ENCODE data around the gene PAEP.
A peak's percentile ranks its signal among the peaks of the same experiment; 100 is the strongest.

PAEP gene

DNA sequence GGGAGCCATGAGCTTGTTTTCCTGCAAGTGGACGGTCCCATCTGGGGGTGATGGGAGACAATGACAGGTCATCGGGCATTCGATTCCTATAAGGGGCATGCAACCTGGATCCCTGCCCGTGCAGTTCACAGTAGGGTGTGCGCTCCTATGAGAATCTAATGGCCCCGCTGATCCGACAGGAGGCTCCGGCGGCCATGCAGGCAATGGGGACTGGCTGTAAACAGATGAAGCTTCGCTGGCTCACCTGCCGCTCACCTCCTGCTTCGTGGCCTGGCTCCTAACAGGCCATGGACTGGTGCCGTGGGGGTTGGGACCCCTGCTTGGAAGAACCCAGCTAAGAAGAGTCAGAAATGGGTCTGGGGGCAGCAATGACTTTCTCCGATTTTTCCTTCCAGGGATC, 21.0 kb downstream of the PAEP start:
- no peak for DNase-seq (ENCODE audit: low spot score)
- in situ Hi-C loops (cut with MboI; ENCODE audit: low sequenced_read_pairs, unreplicated experiment), result no loop called here
- TF ChIP-seq, protein P1, sequence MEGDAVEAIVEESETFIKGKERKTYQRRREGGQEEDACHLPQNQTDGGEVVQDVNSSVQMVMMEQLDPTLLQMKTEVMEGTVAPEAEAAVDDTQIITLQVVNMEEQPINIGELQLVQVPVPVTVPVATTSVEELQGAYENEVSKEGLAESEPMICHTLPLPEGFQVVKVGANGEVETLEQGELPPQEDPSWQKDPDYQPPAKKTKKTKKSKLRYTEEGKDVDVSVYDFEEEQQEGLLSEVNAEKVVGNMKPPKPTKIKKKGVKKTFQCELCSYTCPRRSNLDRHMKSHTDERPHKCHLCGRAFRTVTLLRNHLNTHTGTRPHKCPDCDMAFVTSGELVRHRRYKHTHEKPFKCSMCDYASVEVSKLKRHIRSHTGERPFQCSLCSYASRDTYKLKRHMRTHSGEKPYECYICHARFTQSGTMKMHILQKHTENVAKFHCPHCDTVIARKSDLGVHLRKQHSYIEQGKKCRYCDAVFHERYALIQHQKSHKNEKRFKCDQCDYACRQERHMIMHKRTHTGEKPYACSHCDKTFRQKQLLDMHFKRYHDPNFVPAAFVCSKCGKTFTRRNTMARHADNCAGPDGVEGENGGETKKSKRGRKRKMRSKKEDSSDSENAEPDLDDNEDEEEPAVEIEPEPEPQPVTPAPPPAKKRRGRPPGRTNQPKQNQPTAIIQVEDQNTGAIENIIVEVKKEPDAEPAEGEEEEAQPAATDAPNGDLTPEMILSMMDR (IDR thresholded peaks at IDR 0.05; ENCODE audit: borderline replicate concordance, control extremely low read depth, extremely low read depth, insufficient read depth, missing control alignments), result no peak

DNA sequence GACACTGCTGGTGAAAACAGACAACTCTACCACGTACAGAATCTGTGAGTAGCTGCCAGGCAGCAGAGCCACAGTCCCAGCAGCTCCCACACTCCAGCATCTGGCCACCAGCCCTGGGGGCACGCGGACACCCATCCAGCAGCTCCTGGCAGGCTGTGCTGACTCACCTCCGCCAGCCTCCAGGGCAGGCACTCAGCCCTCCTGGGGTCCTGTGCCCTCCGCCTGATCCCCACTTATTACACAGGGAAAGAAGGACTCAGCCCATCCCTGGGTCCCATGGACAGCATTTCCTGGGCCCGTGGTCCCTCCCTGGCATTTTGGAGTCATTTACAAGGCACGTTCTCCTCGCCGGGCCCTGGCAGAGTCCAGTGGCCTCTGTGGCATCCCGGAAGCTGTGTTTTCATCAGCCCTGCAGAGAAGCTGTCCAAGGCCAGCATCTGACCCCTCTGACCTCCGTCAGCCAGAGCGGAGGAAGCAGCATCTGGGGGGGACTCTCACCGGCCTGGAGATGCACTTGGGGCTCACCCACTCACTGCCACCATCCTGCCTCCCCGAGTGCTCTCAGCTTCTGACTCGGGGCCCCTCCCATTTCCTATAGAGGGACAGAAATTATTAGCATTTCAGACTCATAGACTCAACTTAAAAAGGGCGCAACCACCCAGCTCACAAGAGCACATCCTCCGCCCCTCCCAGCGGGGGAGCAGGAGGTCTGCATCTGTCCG, 21.6 kb downstream of the PAEP start:
- DNase-seq (ENCODE audit: low spot score), result peak; percentile 23
- TF ChIP-seq, protein P1 (IDR thresholded peaks at IDR 0.05; ENCODE audit: borderline replicate concordance, control extremely low read depth, extremely low read depth, insufficient read depth, missing control alignments), result no peak
- in situ Hi-C loops (cut with MboI; ENCODE audit: low sequenced_read_pairs, unreplicated experiment), result no loop called here

DNA sequence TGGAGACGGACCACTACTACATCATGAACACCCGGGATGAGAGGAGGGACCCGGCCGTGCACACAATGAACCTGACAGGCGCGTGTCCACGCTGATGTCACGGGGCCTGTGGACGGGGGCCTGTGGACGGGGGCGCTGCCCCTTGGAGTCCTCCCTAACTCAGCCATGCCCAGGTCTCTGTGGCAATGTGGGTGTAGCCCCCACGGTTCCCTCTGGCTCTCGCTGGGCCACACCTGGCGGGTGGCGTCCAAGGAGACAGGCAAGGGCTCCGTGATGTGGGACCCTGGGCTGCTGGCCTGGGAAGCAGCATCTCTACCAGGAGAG, 22.1 kb downstream of the PAEP start:
- TF ChIP-seq, protein P1 (IDR thresholded peaks at IDR 0.05; ENCODE audit: borderline replicate concordance, control extremely low read depth, extremely low read depth, insufficient read depth, missing control alignments), result no peak
- in situ Hi-C loops (cut with MboI; ENCODE audit: low sequenced_read_pairs, unreplicated experiment), result no loop called here
- DNase-seq (ENCODE audit: low spot score), result no peak

DNA sequence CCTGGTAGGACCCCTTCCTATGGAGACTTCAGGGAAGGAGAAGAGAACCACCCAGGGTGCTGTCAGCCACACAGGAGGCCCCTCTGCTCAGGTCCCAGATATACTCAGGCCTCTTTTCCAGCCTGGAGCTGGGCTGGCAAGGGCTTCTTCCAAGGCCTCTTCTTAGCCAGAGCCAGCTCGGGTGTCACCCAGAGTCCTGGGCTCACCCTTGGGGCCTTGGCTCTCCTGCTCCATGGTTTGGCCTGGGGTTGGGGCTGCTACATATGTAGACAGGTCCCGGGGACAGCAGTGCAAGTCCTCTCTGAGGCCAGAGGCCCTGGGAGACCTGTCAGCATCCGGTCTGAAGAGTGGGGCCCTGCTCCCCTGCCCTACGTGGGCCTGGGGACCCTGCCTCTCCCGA, 22.8 kb downstream of the PAEP start:
- in situ Hi-C loops (cut with MboI; ENCODE audit: low sequenced_read_pairs, unreplicated experiment), result no loop called here
- peak; percentile 26 for DNase-seq (ENCODE audit: low spot score)
- TF ChIP-seq, protein P1 (IDR thresholded peaks at IDR 0.05; ENCODE audit: borderline replicate concordance, control extremely low read depth, extremely low read depth, insufficient read depth, missing control alignments), result no peak

DNA sequence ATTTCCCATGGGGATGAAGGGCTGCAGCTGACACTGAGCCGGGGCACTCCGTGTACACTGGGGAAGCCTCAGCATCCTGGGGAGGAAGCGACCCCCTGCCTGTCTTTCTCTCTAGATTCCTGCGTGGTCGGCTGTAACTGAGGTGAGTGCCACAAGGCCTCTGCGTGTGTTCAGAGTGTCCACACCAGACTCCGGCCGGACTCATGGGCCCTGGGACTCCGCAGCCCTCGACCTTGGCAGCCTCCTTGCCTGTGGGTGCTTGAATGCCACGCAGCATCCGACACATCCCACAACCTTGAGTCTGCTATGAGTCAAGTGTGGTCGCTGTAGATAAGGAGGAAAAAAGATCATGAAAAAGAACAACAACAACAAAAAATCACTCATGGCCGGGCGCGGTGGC, 23.4 kb downstream of the PAEP start:
- in situ Hi-C loops (cut with MboI; ENCODE audit: low sequenced_read_pairs, unreplicated experiment), result no loop called here
- TF ChIP-seq, protein P1 (IDR thresholded peaks at IDR 0.05; ENCODE audit: borderline replicate concordance, control extremely low read depth, extremely low read depth, insufficient read depth, missing control alignments), result no peak
- peak; percentile 24 for DNase-seq (ENCODE audit: low spot score)

DNA sequence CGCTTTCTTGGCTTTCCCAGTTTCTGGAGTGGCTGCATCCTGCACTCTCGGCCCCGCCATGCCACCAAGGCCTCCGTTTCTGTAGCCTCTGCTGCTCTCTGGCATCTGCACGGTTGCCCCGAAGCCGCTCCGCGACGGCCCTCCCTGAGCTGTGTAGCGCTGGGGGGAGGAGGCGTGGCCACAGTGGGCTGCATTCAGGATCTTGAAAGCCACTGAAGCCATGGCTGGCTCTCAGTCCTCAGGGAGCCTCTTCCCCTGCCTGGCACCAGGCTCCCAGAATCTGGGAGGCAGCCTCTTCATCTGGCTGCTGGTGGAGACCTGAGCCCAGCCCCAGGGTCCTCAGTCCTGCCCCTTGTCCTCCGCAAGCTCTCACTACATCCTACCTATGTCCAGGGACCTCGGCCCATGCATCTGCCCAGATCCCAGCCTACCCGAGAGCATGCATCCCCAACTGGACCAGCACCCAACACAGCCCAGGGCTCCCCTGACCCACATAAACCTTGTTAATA, 25.1 kb downstream of the PAEP start:
- in situ Hi-C loops (cut with MboI; ENCODE audit: low sequenced_read_pairs, unreplicated experiment), result no loop called here
- TF ChIP-seq, protein P1 (IDR thresholded peaks at IDR 0.05; ENCODE audit: borderline replicate concordance, control extremely low read depth, extremely low read depth, insufficient read depth, missing control alignments), result no peak
- peak; percentile 24 for DNase-seq (ENCODE audit: low spot score)

Data from GM13976 (cell line).